SK-N-SH (cell line): ENCODE measurements around the gene SPAG9. TPM values are rescaled to one million over a fixed set of nuclear protein-coding genes. Genes with fewer than 3 reads are reported as not detected.

ENCODE experiments used
- CTCF ChIA-PET: fragments of 300-600, 350-600 bp; formaldehyde crosslinking; extraction: SDS; loops from one replicate; lab custom pipeline; 2021; lab: Yijun Ruan, JAX
- POLR2A ChIA-PET: fragments of 350-600 bp; sonication (Branson Sonifier 250); formaldehyde crosslinking; extraction: SDS; loops from one replicate; lab custom pipeline; 2020; ENCODE audit warnings: antibody characterized with exemption, inconsistent platforms; lab: Yijun Ruan, JAX
- DNase-seq: peaks from one replicate; pipeline ENCODE4 v3.0.0; 2012
- H2AFZ ChIP-seq: fragments of 200-600 bp; sonication (generic); 2 replicates; pipeline ENCODE4 v1.8.1; 2016; ENCODE audit warnings: antibody characterized with exemption, mild to moderate bottlenecking, low read depth
- H3F3A ChIP-seq: fragments of 200-600 bp; sonication (generic); replicated peaks from 2 replicates; pipeline ENCODE3; 2016; ENCODE audit warnings: antibody characterized with exemption, mild to moderate bottlenecking; ENCODE audit not compliant: insufficient read depth
- H3K27ac ChIP-seq, 2 experiments: fragments of 200-500 bp in 1 of 2; fragments of 200-600 bp in 1 of 2; sonication (Bioruptor generic) in 1 of 2; sonication (generic), shearing (Covaris generic) in 1 of 2; 2 replicates each; pipeline versions ENCODE4 v1.5.1 to v1.6.1; 2014 to 2016; ENCODE audit warnings: low read depth in 2 of 2, inconsistent platforms in 1 of 2, low read length in 1 of 2, mild to moderate bottlenecking in 1 of 2, mixed read lengths in 1 of 2
- H3K27me3 ChIP-seq: fragments of 200-600 bp; sonication (generic), shearing (Covaris generic); 2 replicates; pipeline ENCODE4 v1.6.1; 2016; ENCODE audit warnings: mixed run types; ENCODE audit not compliant: insufficient read depth
- H3K36me3 ChIP-seq, 2 experiments: fragments of 200-500 bp in 1 of 2; fragments of 200-600 bp in 1 of 2; sonication (Bioruptor generic) in 1 of 2; sonication (generic) in 1 of 2; replicated peaks in 1 of 2; 2 replicates each; pipeline versions ENCODE3 to v1.5.1; 2014 to 2016; ENCODE audit warnings: low read length in 1 of 2, mild to moderate bottlenecking in 1 of 2; ENCODE audit not compliant: insufficient read depth in 2 of 2, control insufficient read depth in 1 of 2
- H3K4me1 ChIP-seq, 2 experiments: fragments of 200-500 bp in 1 of 2; fragments of 200-600 bp in 1 of 2; sonication (Bioruptor generic) in 1 of 2; sonication (generic), shearing (Covaris generic) in 1 of 2; 2 replicates each; pipeline versions ENCODE4 v1.5.1 to v1.6.1; 2014 to 2016; ENCODE audit warnings: low read depth in 1 of 2, low read length in 1 of 2, mixed run types in 1 of 2; ENCODE audit not compliant: insufficient read depth in 2 of 2, control insufficient read depth in 1 of 2
- H3K4me2 ChIP-seq: fragments of 200-600 bp; sonication (generic), shearing (Covaris generic); 2 replicates; pipeline ENCODE4 v1.6.1; 2017; ENCODE audit warnings: mixed run types
- H3K4me3 ChIP-seq, 2 experiments: fragments of 200-500 bp in 1 of 2; fragments of 200-600 bp in 1 of 2; sonication (Bioruptor generic) in 1 of 2; sonication (generic), shearing (Covaris generic) in 1 of 2; 2 replicates each; pipeline versions ENCODE4 v1.5.1 to v1.8.1; 2014 to 2016; ENCODE audit warnings: low read depth in 2 of 2, inconsistent platforms in 1 of 2, low read length in 1 of 2, mild to moderate bottlenecking in 1 of 2, mixed read lengths in 1 of 2, moderate library complexity in 1 of 2
- H3K79me2 ChIP-seq: fragments of 200-600 bp; sonication (generic); 2 replicates; pipeline ENCODE4 v1.8.1; 2017; ENCODE audit warnings: mild to moderate bottlenecking; ENCODE audit not compliant: insufficient read depth
- H3K9ac ChIP-seq: fragments of 200-600 bp; sonication (generic); 2 replicates; pipeline ENCODE4 v1.6.1; 2017; ENCODE audit warnings: mixed run types
- H3K9me2 ChIP-seq: fragments of 200-600 bp; sonication (generic); 2 replicates; pipeline ENCODE4 v1.6.1; 2017; ENCODE audit warnings: mixed run types
- H3K9me3 ChIP-seq: fragments of 200-600 bp; sonication (generic); 2 replicates; pipeline ENCODE4 v1.6.1; 2017; ENCODE audit warnings: mixed run types, mild to moderate bottlenecking, moderate library complexity
- H4K20me1 ChIP-seq: fragments of 200-600 bp; sonication (generic); 2 replicates; pipeline ENCODE4 v1.6.1; 2017; ENCODE audit warnings: mild to moderate bottlenecking, mixed run types; ENCODE audit not compliant: insufficient read depth
- CHD2 ChIP-seq: fragments of 150-350 bp; IDR thresholded peaks from 2 replicates; pipeline ENCODE4 v1.6.1; 2018; ENCODE audit warnings: low read length; ENCODE audit not compliant: partially characterized antibody
- ELF1 ChIP-seq: IDR thresholded peaks from 2 replicates; pipeline ENCODE4 v1.4.0; 2012
- EP300 ChIP-seq, 2 experiments: IDR thresholded peaks; 2 replicates each; pipeline versions ENCODE4 v1.4.0 to v1.6.1; 2012; ENCODE audit warnings: borderline replicate concordance in 1 of 2, low read depth in 1 of 2, low read length in 1 of 2
- EZH2phosphoT487 ChIP-seq: fragments of 200-600 bp; sonication (generic); IDR thresholded peaks from 2 replicates; pipeline ENCODE4 v1.6.1; 2017; ENCODE audit warnings: low read depth, mixed run types, mild to moderate bottlenecking, antibody characterized with exemption, moderate library complexity, borderline replicate concordance
- FOSL2 ChIP-seq: IDR thresholded peaks from 2 replicates; pipeline ENCODE4 v1.4.0; 2012; ENCODE audit warnings: low read depth, mild to moderate bottlenecking, moderate library complexity, borderline replicate concordance
- GATA2 ChIP-seq: sonication (generic); formaldehyde crosslinking; IDR thresholded peaks from 2 replicates; pipeline ENCODE4 v1.5.0; 2020; ENCODE audit warnings: mild to moderate bottlenecking, missing genetic modification reagents
- JUND ChIP-seq: IDR thresholded peaks from 2 replicates; pipeline ENCODE4 v1.4.0; 2012
- NFIC ChIP-seq: IDR thresholded peaks from 2 replicates; pipeline ENCODE4 v1.4.0; 2012; ENCODE audit warnings: borderline replicate concordance
- NRF1 ChIP-seq: IDR thresholded peaks from 2 replicates; pipeline ENCODE4 v1.6.1; 2012; ENCODE audit warnings: low read depth, mild to moderate bottlenecking, low read length
- POLR2AphosphoS5 ChIP-seq: IDR thresholded peaks from 2 replicates; pipeline ENCODE4 v1.6.1; 2012; ENCODE audit warnings: low read depth, low read length
- RXRA ChIP-seq: IDR thresholded peaks from 2 replicates; pipeline ENCODE4 v1.4.0; 2012; ENCODE audit warnings: low read depth, mild to moderate bottlenecking, borderline replicate concordance
- SMC3 ChIP-seq: IDR thresholded peaks from 2 replicates; pipeline ENCODE4 v1.6.1; 2012; ENCODE audit warnings: low read depth, low read length, improper control_type of control experiment
- TEAD4 ChIP-seq: IDR thresholded peaks from 2 replicates; pipeline ENCODE4 v1.4.0; 2012; ENCODE audit warnings: mild to moderate bottlenecking, borderline replicate concordance; ENCODE audit not compliant: insufficient read depth
- YY1 ChIP-seq: IDR thresholded peaks from 2 replicates; pipeline ENCODE4 v1.4.0; 2012; ENCODE audit warnings: low read depth, mild to moderate bottlenecking
- WGBS: methylation state at CpG from one replicate; pipeline ENCODE4 v1.1.6; 2017; ENCODE audit warnings: low lambda C conversion rate; 5-methylcytosine and 5-hydroxymethylcytosine counted together
- polyA plus RNA-seq, 3 experiments: library from polyadenylated mRNA; depleted of rRNA; stranded (reverse); fragments of >200 nt; gene quantifications; 2 replicates each; pipeline ENCODE4 v1.2.3, GENCODE V29; 2012
- TF ChIP-seq, protein P1 (sequence below): IDR thresholded peaks from 2 replicates; pipeline ENCODE4; 2012
- TF ChIP-seq, protein P2 (sequence below): IDR thresholded peaks from 2 replicates; pipeline ENCODE4 v1.6.1; 2012; ENCODE audit warnings: mild to moderate bottlenecking, low read depth, low read length, moderate library complexity
- TF ChIP-seq, protein P3 (sequence below): fragments of 150-350 bp; IDR thresholded peaks from 2 replicates; pipeline ENCODE4 v1.6.1; 2017; ENCODE audit warnings: antibody characterized with exemption, low read length, low read depth, borderline replicate concordance
- TF ChIP-seq, protein P4 (sequence below): fragments of 200-600 bp; sonication (generic); IDR thresholded peaks from 2 replicates; pipeline ENCODE4 v1.6.1; 2017; ENCODE audit warnings: antibody characterized with exemption, mild to moderate bottlenecking, moderate library complexity
- TF ChIP-seq, protein P5 (sequence below): IDR thresholded peaks from 2 replicates; pipeline ENCODE4 v1.4.0; 2012; ENCODE audit warnings: low read depth, borderline replicate concordance

Gene SPAG9
- polyA plus RNA-seq, 1 of the 3 experiments (the other 2 are of a cell fraction), result 32.1 TPM

DNA sequence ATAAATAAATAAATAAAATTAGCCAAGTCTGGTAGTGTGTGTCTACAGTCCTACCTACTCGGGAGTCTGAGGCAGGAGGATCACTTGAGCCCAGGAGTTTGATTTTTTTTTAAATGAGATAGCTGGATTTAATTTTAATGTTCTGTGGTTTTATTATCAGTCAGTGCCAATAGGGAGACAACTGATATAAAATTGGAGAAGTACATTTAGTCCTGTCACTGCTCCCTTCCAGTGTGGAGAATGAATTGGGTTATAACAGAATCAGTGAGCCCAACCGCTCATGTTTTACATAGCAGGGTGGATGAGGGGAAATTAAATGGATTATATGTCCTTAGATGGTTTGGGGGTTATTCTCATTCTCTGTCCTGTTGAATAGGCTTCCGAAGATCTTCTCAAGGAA, 38.9 kb upstream of the SPAG9 start:
- no peaks in the 10 kb centered on the region for H3K9me2 ChIP-seq
- H3K4me3 ChIP-seq, result no peak overlapping the region
- no peaks in the 10 kb centered on the region for H3K9me3 ChIP-seq
- ChIA-PET POLR2A (no interaction called here), CTCF (no interaction called here)
- H3K4me2 ChIP-seq, result no peak overlapping the region
- peaks cover 56% of the 10 kb centered on the region for H3K79me2 ChIP-seq
- 99% methylated on average over 3 of the region's 3 CpGs for WGBS
- no peak overlapping the region for H2AFZ ChIP-seq
- peaks cover 54 to 58% of the 10 kb centered on the region in 2 experiments for H3K36me3 ChIP-seq
- H4K20me1 ChIP-seq, result no peaks in the 10 kb centered on the region
- H3K27me3 ChIP-seq, result no peaks in the 10 kb centered on the region
- H3K9ac ChIP-seq, result no peak overlapping the region
- H3K27ac ChIP-seq, result no peak overlapping the region
- TF ChIP-seq SMC3, result no peak
- no peak for TF ChIP-seq CHD2
- TF ChIP-seq, protein P1, sequence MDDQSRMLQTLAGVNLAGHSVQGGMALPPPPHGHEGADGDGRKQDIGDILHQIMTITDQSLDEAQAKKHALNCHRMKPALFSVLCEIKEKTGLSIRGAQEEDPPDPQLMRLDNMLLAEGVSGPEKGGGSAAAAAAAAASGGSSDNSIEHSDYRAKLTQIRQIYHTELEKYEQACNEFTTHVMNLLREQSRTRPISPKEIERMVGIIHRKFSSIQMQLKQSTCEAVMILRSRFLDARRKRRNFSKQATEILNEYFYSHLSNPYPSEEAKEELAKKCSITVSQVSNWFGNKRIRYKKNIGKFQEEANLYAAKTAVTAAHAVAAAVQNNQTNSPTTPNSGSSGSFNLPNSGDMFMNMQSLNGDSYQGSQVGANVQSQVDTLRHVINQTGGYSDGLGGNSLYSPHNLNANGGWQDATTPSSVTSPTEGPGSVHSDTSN, result no peak
- no peak for TF ChIP-seq GATA2 (CRISPR knock-in tag)
- no peak for TF ChIP-seq EZH2phosphoT487
- TF ChIP-seq, protein P2, sequence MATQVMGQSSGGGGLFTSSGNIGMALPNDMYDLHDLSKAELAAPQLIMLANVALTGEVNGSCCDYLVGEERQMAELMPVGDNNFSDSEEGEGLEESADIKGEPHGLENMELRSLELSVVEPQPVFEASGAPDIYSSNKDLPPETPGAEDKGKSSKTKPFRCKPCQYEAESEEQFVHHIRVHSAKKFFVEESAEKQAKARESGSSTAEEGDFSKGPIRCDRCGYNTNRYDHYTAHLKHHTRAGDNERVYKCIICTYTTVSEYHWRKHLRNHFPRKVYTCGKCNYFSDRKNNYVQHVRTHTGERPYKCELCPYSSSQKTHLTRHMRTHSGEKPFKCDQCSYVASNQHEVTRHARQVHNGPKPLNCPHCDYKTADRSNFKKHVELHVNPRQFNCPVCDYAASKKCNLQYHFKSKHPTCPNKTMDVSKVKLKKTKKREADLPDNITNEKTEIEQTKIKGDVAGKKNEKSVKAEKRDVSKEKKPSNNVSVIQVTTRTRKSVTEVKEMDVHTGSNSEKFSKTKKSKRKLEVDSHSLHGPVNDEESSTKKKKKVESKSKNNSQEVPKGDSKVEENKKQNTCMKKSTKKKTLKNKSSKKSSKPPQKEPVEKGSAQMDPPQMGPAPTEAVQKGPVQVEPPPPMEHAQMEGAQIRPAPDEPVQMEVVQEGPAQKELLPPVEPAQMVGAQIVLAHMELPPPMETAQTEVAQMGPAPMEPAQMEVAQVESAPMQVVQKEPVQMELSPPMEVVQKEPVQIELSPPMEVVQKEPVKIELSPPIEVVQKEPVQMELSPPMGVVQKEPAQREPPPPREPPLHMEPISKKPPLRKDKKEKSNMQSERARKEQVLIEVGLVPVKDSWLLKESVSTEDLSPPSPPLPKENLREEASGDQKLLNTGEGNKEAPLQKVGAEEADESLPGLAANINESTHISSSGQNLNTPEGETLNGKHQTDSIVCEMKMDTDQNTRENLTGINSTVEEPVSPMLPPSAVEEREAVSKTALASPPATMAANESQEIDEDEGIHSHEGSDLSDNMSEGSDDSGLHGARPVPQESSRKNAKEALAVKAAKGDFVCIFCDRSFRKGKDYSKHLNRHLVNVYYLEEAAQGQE, result no peak
- TF ChIP-seq RXRA, result no peak
- TF ChIP-seq NFIC, result no peak
- TF ChIP-seq EP300 (IDR thresholded peaks at IDR 0.05; ENCODE audit: borderline replicate concordance in 1 of 2, low read depth in 1 of 2, low read length in 1 of 2), result no peak
- no peak for TF ChIP-seq TEAD4
- TF ChIP-seq, protein P3, sequence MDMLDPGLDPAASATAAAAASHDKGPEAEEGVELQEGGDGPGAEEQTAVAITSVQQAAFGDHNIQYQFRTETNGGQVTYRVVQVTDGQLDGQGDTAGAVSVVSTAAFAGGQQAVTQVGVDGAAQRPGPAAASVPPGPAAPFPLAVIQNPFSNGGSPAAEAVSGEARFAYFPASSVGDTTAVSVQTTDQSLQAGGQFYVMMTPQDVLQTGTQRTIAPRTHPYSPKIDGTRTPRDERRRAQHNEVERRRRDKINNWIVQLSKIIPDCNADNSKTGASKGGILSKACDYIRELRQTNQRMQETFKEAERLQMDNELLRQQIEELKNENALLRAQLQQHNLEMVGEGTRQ, result no peak
- TF ChIP-seq POLR2AphosphoS5, result no peak
- TF ChIP-seq FOSL2, result no peak
- TF ChIP-seq, protein P4, sequence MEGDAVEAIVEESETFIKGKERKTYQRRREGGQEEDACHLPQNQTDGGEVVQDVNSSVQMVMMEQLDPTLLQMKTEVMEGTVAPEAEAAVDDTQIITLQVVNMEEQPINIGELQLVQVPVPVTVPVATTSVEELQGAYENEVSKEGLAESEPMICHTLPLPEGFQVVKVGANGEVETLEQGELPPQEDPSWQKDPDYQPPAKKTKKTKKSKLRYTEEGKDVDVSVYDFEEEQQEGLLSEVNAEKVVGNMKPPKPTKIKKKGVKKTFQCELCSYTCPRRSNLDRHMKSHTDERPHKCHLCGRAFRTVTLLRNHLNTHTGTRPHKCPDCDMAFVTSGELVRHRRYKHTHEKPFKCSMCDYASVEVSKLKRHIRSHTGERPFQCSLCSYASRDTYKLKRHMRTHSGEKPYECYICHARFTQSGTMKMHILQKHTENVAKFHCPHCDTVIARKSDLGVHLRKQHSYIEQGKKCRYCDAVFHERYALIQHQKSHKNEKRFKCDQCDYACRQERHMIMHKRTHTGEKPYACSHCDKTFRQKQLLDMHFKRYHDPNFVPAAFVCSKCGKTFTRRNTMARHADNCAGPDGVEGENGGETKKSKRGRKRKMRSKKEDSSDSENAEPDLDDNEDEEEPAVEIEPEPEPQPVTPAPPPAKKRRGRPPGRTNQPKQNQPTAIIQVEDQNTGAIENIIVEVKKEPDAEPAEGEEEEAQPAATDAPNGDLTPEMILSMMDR, result no peak
- TF ChIP-seq NRF1, result no peak
- no peak for TF ChIP-seq JUND
- no peak for TF ChIP-seq ELF1
- TF ChIP-seq YY1, result no peak
- TF ChIP-seq, protein P5, sequence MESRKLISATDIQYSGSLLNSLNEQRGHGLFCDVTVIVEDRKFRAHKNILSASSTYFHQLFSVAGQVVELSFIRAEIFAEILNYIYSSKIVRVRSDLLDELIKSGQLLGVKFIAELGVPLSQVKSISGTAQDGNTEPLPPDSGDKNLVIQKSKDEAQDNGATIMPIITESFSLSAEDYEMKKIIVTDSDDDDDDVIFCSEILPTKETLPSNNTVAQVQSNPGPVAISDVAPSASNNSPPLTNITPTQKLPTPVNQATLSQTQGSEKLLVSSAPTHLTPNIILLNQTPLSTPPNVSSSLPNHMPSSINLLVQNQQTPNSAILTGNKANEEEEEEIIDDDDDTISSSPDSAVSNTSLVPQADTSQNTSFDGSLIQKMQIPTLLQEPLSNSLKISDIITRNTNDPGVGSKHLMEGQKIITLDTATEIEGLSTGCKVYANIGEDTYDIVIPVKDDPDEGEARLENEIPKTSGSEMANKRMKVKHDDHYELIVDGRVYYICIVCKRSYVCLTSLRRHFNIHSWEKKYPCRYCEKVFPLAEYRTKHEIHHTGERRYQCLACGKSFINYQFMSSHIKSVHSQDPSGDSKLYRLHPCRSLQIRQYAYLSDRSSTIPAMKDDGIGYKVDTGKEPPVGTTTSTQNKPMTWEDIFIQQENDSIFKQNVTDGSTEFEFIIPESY, result no peak
- no peak for DNase-seq
- H3K4me1 ChIP-seq, result peaks cover 6 to 8% of the 10 kb centered on the region in 2 experiments; a peak in 3 of 4 replicates
- peaks cover 7% of the 10 kb centered on the region for H3F3A ChIP-seq
